DND-41 (cell line): ENCODE measurements around the gene SMIM1.

Experiments used
- CTCF ChIP-seq: IDR thresholded peaks from 2 replicates; pipeline ENCODE4 v1.5.1; 2012; ENCODE audit warnings: borderline replicate concordance, low read length, moderate library complexity, mild to moderate bottlenecking; ENCODE audit not compliant: poor library complexity, severe bottlenecking; ENCODE audit errors: extremely low read depth
- EZH2 ChIP-seq: IDR thresholded peaks from 3 replicates; pipeline ENCODE4 v1.6.1; 2012; ENCODE audit warnings: borderline replicate concordance, low read depth, mild to moderate bottlenecking, moderate library complexity, low read length, inconsistent platforms; ENCODE audit not compliant: severe bottlenecking

DNA sequence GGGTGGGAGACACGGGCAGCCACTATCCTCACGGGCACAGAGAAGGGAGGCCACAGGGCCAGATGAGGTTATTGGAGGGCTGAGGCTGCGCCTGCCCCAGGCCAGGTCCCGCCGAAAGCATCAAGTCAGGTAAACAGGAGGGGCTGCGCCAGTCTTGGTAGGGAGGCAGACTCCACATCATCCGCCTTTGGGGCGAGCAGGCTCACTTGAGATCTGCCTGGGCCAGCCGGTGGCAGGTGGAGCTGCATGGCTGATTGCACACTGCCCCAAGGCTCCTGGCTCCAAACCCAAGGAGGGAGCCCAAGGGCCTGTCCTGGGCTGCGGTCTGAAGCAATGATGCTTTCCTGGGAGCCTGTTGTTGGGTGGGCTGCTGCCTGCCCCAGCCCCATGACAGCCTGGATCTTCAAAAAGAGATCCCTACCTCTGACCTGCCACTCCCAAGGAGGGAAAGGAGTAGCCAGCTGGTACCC is 4.6 kb downstream of the SMIM1 start:
- TF ChIP-seq EZH2 (no peak), CTCF (no peak)
